Forelimb muscle (tissue), 1 donor: ENCODE results near the gene MYO5B. TPM values are rescaled to one million over a fixed set of nuclear protein-coding genes. Genes with fewer than 3 reads are reported as not detected.

ENCODE experiments used
- DNase-seq: peaks from one replicate; pipeline ENCODE4 v3.0.0-alpha.2; 2013; ENCODE audit warnings: low read depth
- polyA plus RNA-seq: library from polyadenylated mRNA; unstranded; fragments of 120-200 nt; gene quantifications from one replicate; pipeline ENCODE4 v1.2.1, GENCODE V29; 2013; ENCODE audit not compliant: insufficient read length

Gene MYO5B
- polyA plus RNA-seq, 1 donor: 1.6 TPM

GRCh38 chr18:50072146-50072545 lies 122.8 kb downstream of the MYO5B start:
- no peak for DNase-seq

DNA sequence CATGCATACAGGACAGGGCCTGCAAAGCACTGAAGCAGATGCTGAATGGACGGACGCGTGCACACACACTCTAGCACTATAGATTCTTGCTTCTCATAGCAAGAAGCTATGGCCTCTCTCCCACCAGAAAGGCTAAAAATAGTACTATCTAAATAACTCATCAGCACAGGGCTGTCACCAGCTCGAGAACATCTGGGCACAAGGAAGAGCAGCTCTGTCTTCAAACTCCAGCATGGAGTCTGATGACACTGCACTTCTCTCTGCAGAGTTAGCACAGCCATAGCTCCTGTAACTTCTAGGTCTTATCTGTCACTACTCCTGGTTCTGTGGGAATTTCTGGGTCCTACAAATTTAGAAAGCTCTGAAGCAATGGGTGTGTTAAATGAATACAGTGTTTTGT lies 123.5 kb downstream of the MYO5B start:
- no peak for DNase-seq

- no peak for DNase-seq
These were observed 125.5 kb downstream of the MYO5B start for GRCh38 chr18:50069422-50069821.

DNA sequence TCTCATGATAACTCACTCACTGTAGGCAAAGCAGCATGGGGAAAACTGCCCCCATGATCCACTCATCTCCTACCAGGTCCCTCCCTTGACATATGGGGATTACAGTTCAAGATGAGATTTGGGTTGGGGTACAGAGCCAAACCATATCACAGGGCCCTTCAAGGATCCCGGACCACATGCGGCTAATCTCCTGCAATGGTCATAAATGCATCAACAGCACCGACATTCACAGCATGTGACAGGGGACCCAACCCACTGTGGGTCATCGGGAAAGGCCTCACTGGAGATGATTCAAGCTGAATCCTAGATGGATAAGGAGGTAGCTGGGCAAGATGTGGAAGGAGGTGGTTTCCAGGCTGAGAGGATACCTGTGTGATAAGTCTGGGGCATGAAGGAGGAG lies 129.4 kb downstream of the MYO5B start:
- DNase-seq: no peak

DNA sequence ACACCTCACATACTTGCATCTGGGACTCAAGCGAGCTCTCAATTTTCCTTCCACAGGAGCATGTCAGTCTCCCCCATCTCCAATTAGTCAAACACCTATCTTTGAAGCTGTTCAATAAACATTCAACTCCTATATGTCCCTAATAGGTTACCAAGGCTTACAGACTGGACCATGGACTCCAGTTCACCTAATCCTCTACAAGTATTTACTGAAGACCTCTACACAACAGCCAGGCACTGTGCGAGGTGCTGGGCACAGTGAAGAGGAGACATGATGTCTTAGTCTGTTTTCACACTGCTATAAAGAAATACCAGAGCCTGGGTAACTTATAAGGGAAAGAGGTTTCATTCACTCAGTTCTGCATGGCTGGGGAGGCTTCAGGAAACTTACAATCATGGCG lies 129.9 kb downstream of the MYO5B start:
- no peak for DNase-seq

GRCh38 chr18:50061876-50062517 lies 132.9 kb downstream of the MYO5B start:
- no peak for DNase-seq

DNA sequence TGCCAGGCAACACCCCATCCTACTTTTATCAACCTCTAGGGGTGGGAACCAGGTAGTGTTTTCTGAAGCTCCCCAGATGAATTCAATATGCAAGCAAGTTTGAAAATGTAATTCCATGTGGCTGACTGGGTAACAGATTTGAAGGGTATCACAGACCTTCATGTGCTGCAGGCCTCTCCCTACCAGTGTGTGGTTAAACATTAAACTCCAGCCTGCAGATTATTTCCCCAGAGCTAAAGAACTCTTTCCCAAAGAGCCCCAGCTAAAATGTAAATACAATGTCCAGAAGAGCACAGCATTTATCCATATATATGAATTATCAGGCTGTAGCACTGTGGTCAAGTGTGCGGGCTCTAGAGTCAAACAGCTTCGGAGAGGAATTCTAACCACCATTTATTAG lies 134.1 kb downstream of the MYO5B start:
- DNase-seq: no peak

DNA sequence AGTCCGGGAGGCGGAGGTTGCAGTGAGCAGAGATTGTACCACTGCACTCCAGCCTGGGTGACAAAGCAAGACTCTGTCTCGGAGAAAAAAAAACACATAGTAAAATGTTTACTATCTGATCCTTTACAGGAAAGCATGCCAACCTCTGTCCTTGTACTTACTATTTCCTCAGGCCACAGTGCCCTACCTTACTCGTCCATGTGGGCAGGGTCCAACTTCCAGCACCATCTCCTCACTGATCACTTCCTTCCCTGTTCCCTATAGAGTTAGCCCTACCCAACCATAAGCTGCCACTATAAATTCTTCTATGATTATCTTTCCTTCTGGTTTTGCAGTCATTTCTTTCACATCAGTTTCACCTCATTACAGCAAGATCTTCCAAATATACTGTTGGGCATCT lies 136.2 kb downstream of the MYO5B start:
- DNase-seq: no peak

- DNase-seq: no peak
These were observed 137.9 kb downstream of the MYO5B start for GRCh38 chr18:50057009-50057408.

DNA sequence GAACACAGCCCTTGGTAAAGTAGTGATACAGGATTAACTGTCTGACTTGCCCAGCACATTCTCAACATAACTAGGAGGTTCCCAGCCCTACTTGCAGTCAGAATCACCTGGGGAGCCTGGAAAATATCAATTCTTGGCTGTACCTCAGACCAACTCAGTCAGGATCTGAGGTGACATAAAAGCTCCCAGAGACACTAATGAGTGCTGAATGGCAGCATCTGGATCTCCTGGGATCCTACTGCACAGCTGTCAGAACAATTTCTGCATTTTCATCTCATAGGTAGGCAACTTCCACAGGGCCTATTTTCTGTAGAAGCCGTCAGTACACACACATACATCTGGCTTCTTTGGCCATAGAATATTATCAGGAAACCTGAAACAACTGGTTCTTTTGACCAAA lies 138.8 kb downstream of the MYO5B start:
- DNase-seq: no peak

DNA sequence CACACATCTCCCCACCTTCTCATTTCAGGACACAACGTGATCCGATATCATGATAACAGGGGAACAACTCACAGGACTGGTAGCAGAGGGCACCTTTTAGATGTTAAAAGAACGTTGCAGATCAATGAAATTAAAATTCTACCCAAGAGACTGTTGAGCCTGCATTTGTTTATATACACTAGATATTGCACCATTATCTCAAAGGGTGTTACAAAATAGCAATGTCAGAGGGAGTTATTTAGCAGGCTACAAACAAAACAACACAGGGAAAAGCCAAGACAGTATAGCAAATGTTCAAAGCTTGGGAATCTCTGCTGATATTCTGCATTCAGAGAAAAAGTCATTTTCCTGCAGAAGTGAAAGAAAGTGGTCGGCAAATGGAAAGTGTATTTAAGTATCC lies 139.5 kb downstream of the MYO5B start:
- DNase-seq: no peak

GRCh38 chr18:50053111-50053510 lies 141.8 kb downstream of the MYO5B start:
- DNase-seq: no peak

DNA sequence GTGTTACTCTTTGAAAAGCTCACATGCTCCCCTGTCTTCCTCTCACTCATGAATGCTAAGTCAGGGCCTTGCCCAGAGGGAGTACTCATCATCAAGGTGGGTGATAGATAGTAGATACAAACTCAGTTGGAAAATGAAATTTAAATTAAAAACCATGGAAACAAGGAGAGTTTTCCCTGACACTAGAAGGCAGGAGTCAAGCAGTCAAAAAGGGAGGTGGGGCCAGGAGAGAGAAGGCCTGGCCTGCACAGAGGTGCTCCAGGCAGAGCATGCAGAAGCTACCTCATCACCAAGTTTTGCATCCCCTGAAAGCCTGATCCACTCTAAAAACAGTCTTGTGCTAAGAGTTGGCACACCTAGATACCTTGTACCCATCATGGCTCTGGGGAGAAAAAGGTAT lies 143.7 kb downstream of the MYO5B start:
- DNase-seq: no peak

GRCh38 chr18:50045126-50045525 lies 149.8 kb downstream of the MYO5B start:
- DNase-seq: no peak

DNA sequence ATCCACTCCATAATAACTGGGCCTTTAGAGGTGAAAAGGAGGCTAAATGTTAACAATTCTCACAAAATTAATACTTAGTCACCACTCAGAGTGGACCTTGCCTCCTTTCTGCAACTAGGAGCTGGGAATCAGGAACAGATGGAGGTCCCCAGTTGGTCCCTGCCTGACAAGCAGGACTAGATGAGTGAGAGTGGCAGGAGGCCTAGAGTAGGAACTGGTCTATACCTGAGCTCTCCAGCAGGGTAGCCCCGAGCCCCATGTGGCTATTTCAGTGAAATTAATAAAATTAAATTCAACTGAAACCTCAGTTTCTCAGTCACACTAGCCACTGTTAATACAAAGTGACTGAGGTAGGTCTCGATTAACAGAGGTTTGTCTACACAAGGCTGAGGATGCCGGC lies 150.5 kb downstream of the MYO5B start:
- no peak for DNase-seq

DNA sequence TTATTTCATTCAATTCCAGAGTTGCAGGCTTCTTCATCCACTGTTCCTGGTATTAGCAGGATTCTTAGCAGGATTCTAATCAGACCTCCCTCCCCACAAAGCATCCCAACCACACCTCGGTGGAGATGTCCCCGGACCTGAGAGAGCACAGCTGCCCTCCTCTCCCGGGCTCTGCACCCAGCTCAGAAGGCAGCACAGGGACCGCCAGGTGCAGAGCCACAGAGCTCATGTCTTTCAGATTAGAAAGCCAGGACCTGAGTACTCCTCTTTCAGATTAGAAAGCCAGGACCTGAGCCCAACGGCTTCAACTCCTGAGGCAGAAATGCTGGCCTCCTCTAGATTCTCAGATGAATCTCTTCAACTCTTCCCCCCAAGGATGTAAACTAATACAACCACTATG lies 152.3 kb downstream of the MYO5B start:
- no peak for DNase-seq

- no peak for DNase-seq
These were observed 155.2 kb downstream of the MYO5B start for GRCh38 chr18:50039746-50040145.

DNA sequence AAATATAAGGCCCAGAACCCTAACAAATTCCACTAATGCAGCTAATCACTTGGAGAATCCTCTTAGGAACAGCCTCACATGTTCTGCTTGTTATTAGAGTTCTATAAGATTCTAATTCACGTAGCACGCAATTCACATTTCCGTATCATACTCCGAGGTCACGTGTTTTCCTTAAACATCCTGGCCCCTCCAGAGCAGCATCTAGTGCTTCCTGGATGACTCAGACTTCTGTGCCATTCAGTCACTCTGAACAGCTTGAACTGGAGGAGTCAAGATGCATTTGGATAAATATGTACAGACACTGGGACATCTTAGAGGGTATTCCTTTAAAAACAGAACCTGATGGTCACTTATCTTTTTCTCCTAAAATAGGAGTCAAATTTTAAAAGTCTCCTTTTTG lies 156.5 kb downstream of the MYO5B start:
- DNase-seq: no peak

DNA sequence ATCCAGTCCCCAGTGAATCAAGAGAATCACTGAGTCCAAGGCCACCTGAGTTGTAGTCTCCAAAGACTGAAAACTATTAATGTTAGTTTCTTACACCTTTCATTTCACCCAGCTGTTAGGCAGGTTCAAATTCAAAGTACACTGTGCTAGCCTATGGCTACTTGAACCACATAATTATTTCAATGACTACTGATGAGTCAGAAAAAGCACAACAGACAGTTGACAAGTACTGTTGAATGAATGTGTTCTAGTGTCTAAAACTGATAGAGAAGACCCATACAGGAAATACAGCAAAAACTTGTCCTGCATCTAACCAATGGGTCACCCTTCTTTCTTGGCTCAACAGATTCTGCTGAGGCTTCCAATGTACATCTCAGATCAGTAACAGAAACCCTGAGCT lies 160.9 kb downstream of the MYO5B start:
- DNase-seq: no peak

DNA sequence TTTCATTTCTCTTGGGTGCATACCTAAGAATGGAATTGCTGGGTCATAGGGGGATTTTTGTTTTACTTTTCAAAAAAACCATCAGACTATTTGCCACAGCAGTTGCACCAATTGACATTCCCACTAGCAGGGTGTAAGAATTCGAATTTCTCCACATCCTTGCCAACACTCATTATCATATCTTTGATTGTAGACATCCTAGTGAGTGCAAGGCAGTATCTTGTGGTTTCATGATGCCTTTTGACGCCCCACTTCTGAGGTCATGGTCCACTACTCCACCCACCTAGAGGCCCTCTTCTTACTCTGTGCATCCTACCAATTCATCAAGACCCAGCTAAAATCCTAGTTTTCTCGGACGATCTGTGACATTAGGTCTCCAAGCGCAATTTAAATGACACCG lies 161.9 kb downstream of the MYO5B start:
- no peak for DNase-seq

- no peak for DNase-seq
These were observed 164.8 kb downstream of the MYO5B start for GRCh38 chr18:50030146-50030545.

DNA sequence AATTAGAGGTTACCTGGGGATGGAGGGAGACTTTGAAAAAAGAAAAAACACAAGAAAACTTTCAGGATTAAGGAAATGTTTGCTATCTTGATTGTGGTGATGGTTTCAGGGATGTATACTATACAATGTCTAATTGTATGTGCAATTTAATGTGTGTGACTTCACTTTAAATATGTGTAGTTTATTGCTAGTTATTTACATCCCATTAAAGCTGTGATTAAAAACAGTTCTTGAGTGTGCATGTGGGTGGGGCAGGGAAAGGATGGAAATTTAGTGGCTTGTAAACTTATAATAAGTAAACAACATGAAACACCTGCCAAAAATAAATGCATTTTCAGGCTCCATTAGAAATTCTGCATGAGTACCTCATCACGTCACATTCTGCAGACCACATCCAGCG lies 167.0 kb downstream of the MYO5B start:
- DNase-seq: no peak

- DNase-seq: no peak
These were observed 170.5 kb downstream of the MYO5B start for GRCh38 chr18:50024466-50024865.

DNA sequence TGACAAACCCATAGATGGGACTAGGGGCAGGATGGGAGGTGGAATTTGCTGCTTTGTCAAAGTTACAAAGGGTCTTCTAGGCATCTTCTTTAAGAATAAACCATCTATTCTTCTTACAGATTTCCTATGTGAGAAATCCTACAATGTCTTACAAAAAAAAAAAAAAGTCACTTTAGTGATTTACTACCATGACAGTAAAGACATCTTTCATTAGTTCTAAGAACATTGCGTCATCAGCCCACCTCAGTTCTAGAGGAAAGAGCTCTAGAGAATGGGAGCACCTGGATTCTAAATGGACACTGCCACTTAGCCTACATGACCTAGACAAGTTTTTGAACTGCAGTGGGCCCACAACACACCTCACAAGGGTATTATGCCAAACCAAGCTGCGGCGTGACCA lies 172.0 kb downstream of the MYO5B start:
- no peak for DNase-seq

- no peak for DNase-seq
These were observed 180.3 kb downstream of the MYO5B start for GRCh38 chr18:50014606-50015005.
